ENCODE measurements around the gene TMCO6.

DNA sequence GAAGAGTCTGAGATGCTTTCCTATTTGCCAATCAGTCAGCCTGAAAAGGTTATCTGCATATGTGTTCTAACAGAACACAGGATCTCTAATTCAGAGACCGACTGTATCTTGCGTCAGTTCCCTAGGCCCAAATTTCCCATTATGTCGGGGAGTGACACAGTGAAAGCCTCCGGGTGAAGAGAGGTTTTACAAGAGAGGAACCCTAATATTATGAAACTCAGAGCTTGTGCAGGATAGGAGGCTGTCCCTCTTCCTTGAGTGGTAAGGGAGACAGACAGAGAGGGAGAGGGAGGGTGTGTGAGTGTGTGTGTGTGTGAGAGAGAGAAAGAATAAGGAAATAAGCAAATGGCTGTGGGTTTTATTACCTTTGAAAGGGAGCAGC lies 8.2 kb upstream of the TMCO6 start:
- TF ChIP-seq, protein P1, sequence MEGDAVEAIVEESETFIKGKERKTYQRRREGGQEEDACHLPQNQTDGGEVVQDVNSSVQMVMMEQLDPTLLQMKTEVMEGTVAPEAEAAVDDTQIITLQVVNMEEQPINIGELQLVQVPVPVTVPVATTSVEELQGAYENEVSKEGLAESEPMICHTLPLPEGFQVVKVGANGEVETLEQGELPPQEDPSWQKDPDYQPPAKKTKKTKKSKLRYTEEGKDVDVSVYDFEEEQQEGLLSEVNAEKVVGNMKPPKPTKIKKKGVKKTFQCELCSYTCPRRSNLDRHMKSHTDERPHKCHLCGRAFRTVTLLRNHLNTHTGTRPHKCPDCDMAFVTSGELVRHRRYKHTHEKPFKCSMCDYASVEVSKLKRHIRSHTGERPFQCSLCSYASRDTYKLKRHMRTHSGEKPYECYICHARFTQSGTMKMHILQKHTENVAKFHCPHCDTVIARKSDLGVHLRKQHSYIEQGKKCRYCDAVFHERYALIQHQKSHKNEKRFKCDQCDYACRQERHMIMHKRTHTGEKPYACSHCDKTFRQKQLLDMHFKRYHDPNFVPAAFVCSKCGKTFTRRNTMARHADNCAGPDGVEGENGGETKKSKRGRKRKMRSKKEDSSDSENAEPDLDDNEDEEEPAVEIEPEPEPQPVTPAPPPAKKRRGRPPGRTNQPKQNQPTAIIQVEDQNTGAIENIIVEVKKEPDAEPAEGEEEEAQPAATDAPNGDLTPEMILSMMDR (IDR thresholded peaks at IDR 0.05): no peak
- no peak for TF ChIP-seq POLR2A (IDR thresholded peaks at IDR 0.05)
